ENCODE data around the gene TNRC18. TPM values are rescaled to one million over a fixed set of nuclear protein-coding genes. Genes with fewer than 3 reads are reported as not detected.

The TNRC18 gene
- total and polyA plus RNA-seq, 9 of the 15 experiments (the other 6 are each of a cell fraction or from before 2014, with no cell fraction given): 0.03 to 43.2 (median 18.0) TPM

- no peaks in the 10 kb centered on the region for H3K9me3 ChIP-seq (replicated peaks; ENCODE audit: control insufficient read depth, insufficient read depth, low read depth, low read length)
- FAIRE-seq (no peak), ATAC-seq (peak; percentile 74), DNase-seq (ENCODE audit: extremely low read depth in 1 of 4, low spot score in 3 of 4) (peak; percentile 52 to 69 (median 64))
- whole genome bisulfite sequencing (ENCODE audit: insufficient coverage, low coverage, missing lambda C conversion rate): 58% methylated on average over 17 of the region's 20 CpGs
- in situ Hi-C loops (cut with MboI): no loop called here
- H2AFZ ChIP-seq (ENCODE audit: low read depth, low read length): no peak overlapping the region
- intact Hi-C loops (cut with micrococcal nuclease): no loop called here
- peaks cover 30% of the 10 kb centered on the region for H3K79me2 ChIP-seq (ENCODE audit: control insufficient read depth, insufficient read depth, low read length)
- H3K36me3 ChIP-seq (ENCODE audit: control insufficient read depth, insufficient read depth, low read length): peaks cover 9% of the 10 kb centered on the region; the same call in 2 of the 3 replicates
- H3K4me3 ChIP-seq: no peak overlapping the region
- CTCF ChIA-PET (ENCODE audit: low intra/inter-chr PET ratio): no interaction called here
- no peak overlapping the region for H3K4me2 ChIP-seq (ENCODE audit: insufficient read depth, low read length)
- no TSS peak for BruUV-seq (replicated peaks)
- peaks cover 13% of the 10 kb centered on the region; the same call in 1 of the 2 replicates for H4K20me1 ChIP-seq (replicated peaks; ENCODE audit: control insufficient read depth, insufficient read depth, low read length)
- no peaks in the 10 kb centered on the region for H3K9me1 ChIP-seq (ENCODE audit: control insufficient read depth, insufficient read depth, low read length)
- no peaks in the 10 kb centered on the region for H3K27me3 ChIP-seq (ENCODE audit: control insufficient read depth in 2 of 2, insufficient read depth in 2 of 2, low read length in 2 of 2)
- POLR2A ChIA-PET: interaction anchor here (0.7 to 1.0 kb wide), 3 partner anchors 12 to 42 kb away, joined by 3 read pairs; partner anchors contain the start of gene TNRC18
- H3K4me1 ChIP-seq (replicated peaks in 1 of 2; ENCODE audit: control insufficient read depth in 2 of 2, insufficient read depth in 2 of 2, low read length in 2 of 2): peaks cover 3 to 39% of the 10 kb centered on the region in 2 experiments; a peak in 3 of 5 replicates
- peak overlapping the region in 1 of 2 experiments; percentile 68; a peak in 2 of 4 replicates for H3K9ac ChIP-seq (ENCODE audit: insufficient read depth in 1 of 2, low read depth in 2 of 2, low read length in 2 of 2)
- no peak overlapping the region for H3K27ac ChIP-seq (ENCODE audit: extremely low read depth, low read depth, low read length)
- peak; percentile 93 for TF ChIP-seq RFX1 (IDR thresholded peaks at IDR 0.05)
- no peak for TF ChIP-seq ARHGAP35 (IDR thresholded peaks at IDR 0.05; ENCODE audit: partially characterized antibody)
- no peak for TF ChIP-seq TRIM24 (IDR thresholded peaks at IDR 0.05)
- 0 out of 2 replicates have a peak, but pooled peaks have one; percentile 24 for TF ChIP-seq ZNF740 (CRISPR knock-in tag; IDR thresholded peaks at IDR 0.05)
- TF ChIP-seq ZNF740 (tag; IDR thresholded peaks at IDR 0.05): no peak
- no peak for TF ChIP-seq SFPQ (IDR thresholded peaks at IDR 0.05; ENCODE audit: low read depth, low read length)
- no peak for TF ChIP-seq ZC3H8 (IDR thresholded peaks at IDR 0.05)
- no peak for TF ChIP-seq ZNF280B (CRISPR knock-in tag; IDR thresholded peaks at IDR 0.05)
- TF ChIP-seq SMARCC2 (IDR thresholded peaks at IDR 0.05; ENCODE audit: low read depth): no peak
- 0 out of 2 replicates have a peak, but pooled peaks have one; percentile 29 for TF ChIP-seq POLR2G (IDR thresholded peaks at IDR 0.05; ENCODE audit: low read depth, low read length)
- peak in 1 of 3 experiments; percentile 17 for TF ChIP-seq YY1 (IDR thresholded peaks at IDR 0.05; ENCODE audit: borderline replicate concordance in 1 of 3, control insufficient read depth in 1 of 3, extremely low read depth in 1 of 3, insufficient read depth in 3 of 3, insufficient read length in 1 of 3, insufficient replicate concordance in 2 of 3, low read depth in 1 of 3, low read length in 2 of 3)
- no peak for TF ChIP-seq PBX2 (CRISPR knock-in tag; IDR thresholded peaks at IDR 0.05; ENCODE audit: low read depth)
- no peak for TF ChIP-seq PBX2 (tag; conservative IDR thresholded peaks at IDR 0.05; ENCODE audit: low read depth)
Measured at GRCh38 chr7:5382281-5382892, 41.2 kb downstream of the TNRC18 start.
